HL-60 (cell line): ENCODE data around the gene HSDL1.

Experiments
- GABPA ChIP-seq: IDR thresholded peaks from 2 replicates; pipeline ENCODE4 v1.6.1; 2012; ENCODE audit warnings: low read depth
- POLR2AphosphoS5 ChIP-seq: IDR thresholded peaks from 2 replicates; pipeline ENCODE4 v1.6.1; 2012; ENCODE audit warnings: low read depth
- REST ChIP-seq: IDR thresholded peaks from 2 replicates; pipeline ENCODE4 v1.6.1; 2012; ENCODE audit warnings: low read depth; ENCODE audit not compliant: insufficient replicate concordance
- SPI1 ChIP-seq: IDR thresholded peaks from 2 replicates; pipeline ENCODE4 v1.6.1; 2012; ENCODE audit warnings: low read depth, mild to moderate bottlenecking, borderline replicate concordance
- TF ChIP-seq, protein P1 (sequence below): IDR thresholded peaks from one replicate; pipeline ENCODE4 v1.5.1; 2011; ENCODE audit warnings: low read length, control low read depth, inconsistent platforms; ENCODE audit not compliant: insufficient read depth

DNA sequence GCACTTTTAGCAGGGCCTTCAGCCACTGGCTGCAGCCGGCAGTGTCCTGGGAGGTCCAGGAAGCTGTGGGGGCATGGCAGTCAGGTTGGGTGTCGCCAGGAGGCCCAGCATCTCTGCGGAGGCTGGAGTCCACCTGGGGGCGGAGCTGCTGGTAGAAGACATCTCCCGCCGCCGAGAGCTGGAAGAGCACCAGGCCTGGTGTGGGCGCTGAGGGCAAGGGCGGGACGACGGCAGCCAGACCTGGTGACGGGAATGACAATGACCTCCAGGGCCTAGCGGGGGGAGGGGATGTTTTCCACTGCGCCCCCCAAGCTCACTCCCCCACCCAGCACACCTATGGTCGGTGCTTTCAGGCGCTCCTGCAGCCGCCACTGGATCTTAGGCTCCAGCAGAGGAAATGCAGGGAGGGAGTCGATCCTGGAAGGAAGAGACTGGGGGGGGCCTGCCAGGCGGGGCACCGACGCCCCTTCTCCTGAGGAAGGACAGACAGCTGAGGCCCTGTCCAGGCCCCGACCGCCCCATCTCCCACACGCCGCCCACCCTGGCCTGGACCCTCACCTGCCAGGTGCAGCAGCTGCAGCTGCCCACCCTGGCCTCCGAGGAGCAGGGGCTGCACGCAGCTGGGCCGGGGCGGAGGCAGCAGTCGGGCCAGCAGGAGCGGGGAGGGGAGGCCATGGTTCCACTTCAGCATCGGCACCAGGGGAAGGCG lies 34.8 kb upstream of the HSDL1 start:
- TF ChIP-seq, protein P1, sequence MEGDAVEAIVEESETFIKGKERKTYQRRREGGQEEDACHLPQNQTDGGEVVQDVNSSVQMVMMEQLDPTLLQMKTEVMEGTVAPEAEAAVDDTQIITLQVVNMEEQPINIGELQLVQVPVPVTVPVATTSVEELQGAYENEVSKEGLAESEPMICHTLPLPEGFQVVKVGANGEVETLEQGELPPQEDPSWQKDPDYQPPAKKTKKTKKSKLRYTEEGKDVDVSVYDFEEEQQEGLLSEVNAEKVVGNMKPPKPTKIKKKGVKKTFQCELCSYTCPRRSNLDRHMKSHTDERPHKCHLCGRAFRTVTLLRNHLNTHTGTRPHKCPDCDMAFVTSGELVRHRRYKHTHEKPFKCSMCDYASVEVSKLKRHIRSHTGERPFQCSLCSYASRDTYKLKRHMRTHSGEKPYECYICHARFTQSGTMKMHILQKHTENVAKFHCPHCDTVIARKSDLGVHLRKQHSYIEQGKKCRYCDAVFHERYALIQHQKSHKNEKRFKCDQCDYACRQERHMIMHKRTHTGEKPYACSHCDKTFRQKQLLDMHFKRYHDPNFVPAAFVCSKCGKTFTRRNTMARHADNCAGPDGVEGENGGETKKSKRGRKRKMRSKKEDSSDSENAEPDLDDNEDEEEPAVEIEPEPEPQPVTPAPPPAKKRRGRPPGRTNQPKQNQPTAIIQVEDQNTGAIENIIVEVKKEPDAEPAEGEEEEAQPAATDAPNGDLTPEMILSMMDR = no peak
- TF ChIP-seq GABPA = no peak
- no peak for TF ChIP-seq POLR2AphosphoS5
- no peak for TF ChIP-seq SPI1
- no peak for TF ChIP-seq REST
